Kidney epithelial cell (primary cell): ENCODE data around the gene WRAP73. TPM values are rescaled to one million over a fixed set of nuclear protein-coding genes. Genes with fewer than 3 reads are reported as not detected.

Experiments used
- DNase-seq: peaks from one replicate; pipeline ENCODE4 v3.0.0-alpha.2; 2010; ENCODE audit warnings: low read depth
- H3K27me3 ChIP-seq: 2 replicates; pipeline ENCODE4 v1.6.0; 2011; ENCODE audit warnings: low read length; ENCODE audit not compliant: control insufficient read depth, insufficient read depth
- H3K36me3 ChIP-seq: 2 replicates; pipeline ENCODE4 v1.5.1; 2011; ENCODE audit warnings: low read length; ENCODE audit not compliant: control insufficient read depth, insufficient read depth
- H3K4me3 ChIP-seq: 2 replicates; pipeline ENCODE4 v1.5.1; 2011; ENCODE audit warnings: low read depth, mild to moderate bottlenecking, control low read depth, low read length
- CTCF ChIP-seq: IDR thresholded peaks from 2 replicates; pipeline ENCODE4 v1.5.1; 2011; ENCODE audit warnings: mild to moderate bottlenecking, moderate library complexity, low read length, control low read depth, inconsistent platforms; ENCODE audit not compliant: insufficient read depth, poor library complexity, severe bottlenecking
- total RNA-seq: library from RNA; depleted of rRNA; stranded (reverse); fragments of >200 nt; gene quantifications from 2 replicates; pipeline ENCODE4 v1.2.3, GENCODE V29; 2015

Gene WRAP73
- total RNA-seq, 1 donor from 2014 or later = 35.2 TPM

GRCh38 chr1:3685222-3685621 lies 35.3 kb upstream of the WRAP73 start:
- no peak for TF ChIP-seq CTCF
- Histone ChIP-seq H3K4me3 (no peak overlapping the region), H3K36me3 (no peaks in the 10 kb centered on the region), H3K27me3 (peaks cover 35% of the 10 kb centered on the region)
- DNase-seq = no peak

- no peak for DNase-seq
- Histone ChIP-seq H3K27me3 (peaks cover 41% of the 10 kb centered on the region), H3K4me3 (no peak overlapping the region), H3K36me3 (no peaks in the 10 kb centered on the region)
- TF ChIP-seq CTCF = no peak
Observed at GRCh38 chr1:3683992-3684391, 34.1 kb upstream of the WRAP73 start.

- Histone ChIP-seq H3K27me3 (peaks cover 44% of the 10 kb centered on the region), H3K4me3 (no peak overlapping the region), H3K36me3 (no peaks in the 10 kb centered on the region)
- no peak for TF ChIP-seq CTCF
- DNase-seq = no peak
Observed at GRCh38 chr1:3683197-3683596, 33.3 kb upstream of the WRAP73 start.

- DNase-seq = no peak
- H3K27me3 ChIP-seq = peaks cover 36% of the 10 kb centered on the region
- TF ChIP-seq CTCF = no peak
- H3K4me3 ChIP-seq = no peak overlapping the region
- no peaks in the 10 kb centered on the region for H3K36me3 ChIP-seq
Observed at GRCh38 chr1:3681898-3682806, 32.2 kb upstream of the WRAP73 start.

- no peak overlapping the region for H3K4me3 ChIP-seq
- TF ChIP-seq CTCF = no peak
- H3K36me3 ChIP-seq = no peaks in the 10 kb centered on the region
- DNase-seq = no peak
- H3K27me3 ChIP-seq = peaks cover 38% of the 10 kb centered on the region
Observed at GRCh38 chr1:3681231-3681897, 31.5 kb upstream of the WRAP73 start.
